Activated CD4-positive, CD25-positive, alpha-beta regulatory T cell (primary cell): ENCODE results near the gene B4GALNT3.

Experiments used
- DNase-seq, 4 experiments: peaks; one replicate each; lab custom pipeline; 2025; lab: John Stamatoyannopoulos, UW

Gene B4GALNT3

GRCh38 chr12:539540-540310 lies 80.0 kb downstream of the B4GALNT3 start:
- DNase-seq, result no peak

GRCh38 chr12:541676-542324 lies 82.1 kb downstream of the B4GALNT3 start:
- DNase-seq, result no peak

DNA sequence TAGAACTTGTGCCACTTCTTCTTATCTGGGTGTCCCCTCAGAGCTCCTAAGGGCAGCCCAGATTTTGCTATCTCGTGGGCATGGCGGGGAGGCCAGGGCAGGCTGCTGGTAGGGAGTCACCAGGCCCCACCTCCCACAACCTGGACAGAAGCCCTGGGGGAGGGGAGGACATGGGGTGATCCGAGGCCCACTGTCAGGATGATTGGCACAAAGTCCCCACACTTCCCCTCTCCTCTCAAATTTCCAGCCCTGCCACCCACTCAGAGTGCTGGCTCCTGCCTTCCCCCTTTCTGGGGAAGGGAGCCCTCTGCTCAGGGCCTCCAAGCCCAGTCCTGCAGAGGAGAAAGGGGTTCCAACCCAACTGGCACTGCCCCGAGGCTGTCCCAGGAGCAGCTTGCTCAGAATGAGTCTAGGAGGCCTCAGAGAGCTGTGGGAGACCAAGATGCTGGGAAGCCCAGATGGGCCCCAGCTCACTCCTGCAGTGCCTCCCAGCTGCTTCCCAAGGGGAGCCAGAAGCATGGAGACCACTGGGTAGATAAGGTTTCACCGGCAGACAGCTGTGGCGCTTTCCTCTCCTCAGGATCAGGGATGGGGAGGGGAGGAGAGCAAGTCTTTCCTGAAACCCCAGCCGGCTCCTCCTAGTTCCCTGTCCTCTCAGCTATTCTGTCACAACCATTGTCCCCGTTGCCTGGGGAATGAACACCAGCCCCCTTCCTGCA lies 82.8 kb downstream of the B4GALNT3 start:
- no peak for DNase-seq

DNA sequence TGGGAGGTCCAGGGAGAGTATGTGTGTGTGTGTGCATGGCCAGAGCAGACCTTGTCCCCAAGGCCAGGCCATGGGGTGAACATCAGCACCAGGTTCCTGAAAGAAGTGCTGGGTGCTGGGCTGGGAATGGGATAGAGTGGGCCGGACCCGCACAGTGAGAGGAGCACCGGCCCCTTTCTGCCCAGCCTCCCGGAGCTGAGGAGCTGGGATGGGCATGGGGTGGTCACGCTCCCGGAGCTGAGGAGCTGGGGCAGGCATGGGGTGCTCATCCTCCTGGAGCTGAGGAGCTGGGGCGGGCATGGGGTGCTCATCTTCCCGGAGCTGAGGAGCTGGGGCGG lies 83.3 kb downstream of the B4GALNT3 start:
- DNase-seq, result no peak

- DNase-seq, result no peak
These were observed 84.4 kb downstream of the B4GALNT3 start for GRCh38 chr12:544142-544541.

DNA sequence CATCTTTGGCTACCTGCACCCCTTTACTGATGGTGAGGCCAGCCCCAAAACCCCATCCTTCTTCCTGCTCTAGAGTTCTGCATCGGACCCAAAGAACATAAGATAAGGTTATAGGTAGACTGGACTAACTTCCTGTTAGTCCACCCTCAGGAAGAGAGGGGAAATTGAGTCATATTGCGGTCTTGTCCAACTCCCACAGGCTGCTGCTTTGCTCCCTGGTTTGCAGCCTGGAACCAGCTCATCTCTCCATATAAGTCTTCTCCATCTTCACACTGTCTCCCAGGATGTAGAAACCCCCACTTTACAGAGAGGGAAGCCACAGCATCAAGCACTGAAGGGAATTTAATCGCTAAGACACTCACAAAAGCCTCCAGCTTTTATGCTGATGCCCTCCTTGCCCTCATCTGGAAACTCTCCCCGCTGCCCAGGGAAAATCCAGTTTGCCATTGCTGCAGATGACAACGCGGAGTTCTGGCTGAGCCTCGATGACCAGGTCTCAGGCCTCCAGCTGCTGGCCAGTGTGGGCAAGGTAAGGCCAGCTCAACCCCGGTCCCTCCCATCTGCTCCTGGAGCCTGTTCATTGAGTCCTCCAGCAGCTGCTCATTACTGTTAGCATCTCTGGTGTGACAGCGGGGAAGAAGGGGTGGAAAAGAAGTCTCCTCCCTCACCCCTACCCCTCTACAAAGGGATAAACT lies 85.3 kb downstream of the B4GALNT3 start:
- no peak for DNase-seq

- DNase-seq, result no peak
These were observed 86.1 kb downstream of the B4GALNT3 start for GRCh38 chr12:545835-546234.

GRCh38 chr12:546265-546919 lies 86.7 kb downstream of the B4GALNT3 start:
- no peak for DNase-seq

- peak; percentile 32 to 58 (median 47) for DNase-seq
These were observed 87.4 kb downstream of the B4GALNT3 start for GRCh38 chr12:546920-547845.

GRCh38 chr12:547883-548470 lies 88.2 kb downstream of the B4GALNT3 start:
- DNase-seq, result no peak

DNA sequence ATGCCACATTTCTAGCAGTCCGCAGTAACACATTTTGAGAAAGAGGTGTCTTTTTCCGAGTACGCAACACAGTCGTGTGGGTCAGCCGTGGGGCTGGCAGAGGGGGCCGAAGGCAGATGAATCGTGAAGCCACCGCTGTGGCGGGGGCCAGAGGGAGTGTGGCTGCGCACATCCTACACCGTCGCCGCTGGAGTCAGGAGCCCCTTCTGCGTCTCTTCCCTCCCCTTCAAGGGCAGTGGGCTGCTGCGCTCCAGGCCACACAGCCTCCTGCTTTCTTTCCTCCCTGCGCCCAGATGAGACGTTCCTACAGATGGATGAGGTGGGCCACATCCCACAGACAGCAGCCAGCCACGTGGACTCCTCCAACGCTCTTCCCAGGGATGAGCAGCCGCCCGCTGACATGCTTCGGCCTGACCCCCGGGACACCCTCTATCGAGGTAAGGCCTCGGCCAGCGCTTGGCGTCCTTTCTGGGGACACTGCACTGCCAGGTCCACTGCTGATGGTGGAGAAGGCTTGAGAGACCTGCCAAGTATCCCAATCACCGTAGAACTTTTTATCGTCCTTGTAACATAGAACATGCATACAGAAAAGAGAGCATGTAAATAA lies 89.8 kb downstream of the B4GALNT3 start:
- no peak for DNase-seq

GRCh38 chr12:550473-551260 lies 90.9 kb downstream of the B4GALNT3 start:
- no peak for DNase-seq

DNA sequence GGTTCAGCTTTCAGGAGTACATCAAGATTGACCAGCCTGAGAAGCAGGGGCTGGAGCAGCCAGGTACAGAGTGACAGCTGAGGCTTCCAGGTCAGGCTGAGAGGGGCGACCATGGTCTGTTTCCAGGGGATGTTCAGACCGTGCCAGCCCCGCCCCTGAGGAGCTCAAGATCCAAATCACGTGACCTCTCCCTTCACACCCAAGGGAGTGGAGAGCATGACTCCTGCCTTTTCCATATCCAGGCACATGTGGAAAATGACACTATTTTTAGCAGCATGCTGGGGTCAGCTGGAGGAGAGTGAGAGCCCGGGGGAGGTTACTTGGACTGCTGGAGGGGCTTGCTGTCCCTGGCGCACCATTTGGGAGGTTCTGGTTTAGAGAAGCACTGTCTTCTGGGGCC lies 92.7 kb downstream of the B4GALNT3 start:
- no peak for DNase-seq

DNA sequence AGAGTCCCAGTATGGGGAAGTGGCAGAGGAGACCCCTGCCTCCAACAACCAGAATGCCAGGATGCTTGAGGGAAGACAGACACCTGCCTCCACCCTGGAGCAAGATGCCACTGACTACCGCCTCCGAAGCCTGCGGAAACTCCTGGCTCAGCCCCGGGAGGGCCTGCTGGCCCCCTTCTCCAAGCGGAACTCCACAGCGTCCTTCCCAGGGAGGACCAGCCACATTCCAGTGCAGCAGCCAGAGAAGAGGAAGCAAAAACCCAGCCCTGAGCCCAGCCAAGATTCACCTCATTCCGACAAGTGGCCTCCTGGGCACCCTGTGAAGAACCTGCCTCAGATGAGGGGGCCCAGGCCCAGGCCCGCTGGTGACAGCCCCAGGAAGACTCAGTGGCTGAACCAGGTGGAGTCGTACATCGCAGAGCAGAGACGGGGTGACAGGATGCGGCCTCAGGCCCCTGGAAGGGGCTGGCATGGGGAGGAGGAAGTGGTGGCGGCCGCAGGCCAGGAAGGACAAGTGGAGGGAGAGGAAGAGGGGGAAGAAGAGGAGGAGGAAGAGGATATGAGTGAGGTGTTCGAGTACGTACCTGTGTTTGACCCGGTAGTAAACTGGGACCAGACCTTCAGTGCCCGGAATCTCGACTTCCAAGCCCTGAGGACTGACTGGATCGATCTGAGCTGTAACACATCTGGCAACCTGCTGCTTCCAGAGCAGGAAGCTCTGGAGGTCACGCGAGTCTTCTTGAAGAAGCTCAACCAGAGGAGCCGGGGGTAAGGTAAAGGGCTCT lies 93.7 kb downstream of the B4GALNT3 start:
- no peak for DNase-seq

GRCh38 chr12:554001-554285 lies 94.2 kb downstream of the B4GALNT3 start:
- no peak for DNase-seq

DNA sequence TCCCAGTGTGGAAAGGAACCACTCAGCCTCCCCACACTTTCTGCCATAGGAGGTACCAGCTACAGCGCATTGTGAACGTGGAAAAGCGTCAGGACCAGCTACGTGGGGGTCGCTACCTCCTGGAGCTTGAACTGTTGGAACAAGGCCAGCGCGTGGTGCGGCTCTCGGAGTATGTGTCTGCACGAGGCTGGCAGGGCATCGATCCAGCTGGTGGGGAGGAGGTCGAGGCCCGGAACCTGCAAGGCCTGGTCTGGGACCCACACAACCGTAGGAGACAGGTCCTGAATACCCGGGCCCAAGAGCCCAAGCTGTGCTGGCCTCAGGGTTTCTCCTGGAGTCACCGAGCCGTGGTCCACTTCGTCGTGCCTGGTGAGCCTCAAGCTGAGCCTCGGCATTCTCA lies 96.8 kb downstream of the B4GALNT3 start:
- no peak for DNase-seq

DNA sequence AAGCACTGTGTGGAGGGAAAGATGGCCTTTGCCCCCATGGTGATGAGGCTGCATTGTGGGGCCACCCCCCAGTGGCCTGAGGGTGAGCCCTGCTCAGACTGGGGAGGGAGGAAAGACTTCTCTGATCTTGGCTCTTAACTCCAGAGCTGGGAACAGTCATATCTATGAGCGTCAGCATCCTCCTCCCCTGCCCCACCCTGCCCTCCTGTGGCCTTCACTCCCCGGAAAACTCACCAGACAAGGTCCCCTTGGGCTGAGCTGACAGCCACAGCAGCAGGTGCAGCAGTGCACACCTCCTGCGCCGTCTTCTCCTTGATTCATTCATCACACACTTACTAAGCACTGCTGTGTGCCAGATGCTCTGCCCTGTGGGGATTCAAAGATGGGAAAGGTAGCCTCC lies 98.8 kb downstream of the B4GALNT3 start:
- DNase-seq, result no peak

GRCh38 chr12:559208-559905 lies 99.6 kb downstream of the B4GALNT3 start:
- no peak for DNase-seq
